PC-3 (cell line): ENCODE measurements around the gene RBFOX2.

Source experiments
- CTCF ChIP-seq: fragments of 300-600 bp; sonication (generic); conservative IDR thresholded peaks from 2 replicates; pipeline ENCODE4 v1.5.1; 2017; ENCODE audit warnings: antibody characterized with exemption, low read depth, mild to moderate bottlenecking, low read length
- EZH2 ChIP-seq: fragments of 300-600 bp; sonication (generic); IDR thresholded peaks from one replicate; pipeline ENCODE4 v1.6.1; 2017; ENCODE audit warnings: antibody characterized with exemption, mild to moderate bottlenecking, low read length; ENCODE audit not compliant: unreplicated experiment

DNA sequence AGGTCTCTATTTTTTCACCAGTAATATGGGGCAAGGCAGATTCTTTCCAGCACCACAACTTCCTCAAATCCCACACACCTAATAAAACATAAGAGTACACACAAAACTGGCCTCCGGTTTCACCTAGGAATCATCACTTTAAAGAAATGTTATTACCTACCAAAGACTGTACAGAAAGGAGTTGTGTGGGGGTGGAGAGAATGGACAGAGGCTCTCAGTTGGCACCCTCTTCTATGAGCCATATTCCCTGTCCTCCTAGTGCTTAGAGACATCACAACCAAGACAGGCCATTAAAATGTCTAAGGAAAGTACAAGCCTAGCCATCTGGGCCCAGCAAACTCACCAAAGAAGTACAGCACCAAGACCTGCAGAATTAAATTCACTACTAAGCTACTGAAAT is 56.1 kb downstream of the RBFOX2 start:
- TF ChIP-seq CTCF, result no peak
- TF ChIP-seq EZH2, result no peak
